Stimulated activated naive CD8-positive, alpha-beta T cell treated with anti-CD3 and anti-CD28 coated beads, Interleukin-15, amount 100 ng/mL, for 72 hours (primary cell): ENCODE data around the gene UCHL5.

ENCODE experiments used
- ATAC-seq: fragments of 150-1000 bp; cut with Tn5 transposase; 2 replicates; pipeline ENCODE4 v1.10.0; 2021; ENCODE audit warnings: mild to moderate bottlenecking, moderate library complexity
- DNase-seq, 2 donors: peaks; one replicate each; pipeline ENCODE4 v3.0.0; 2021 to 2022
- H3K27ac Mint-ChIP-seq, 2 donors: one replicate each; pipeline ENCODE4 v1.8.0; 2022; ENCODE audit warnings: mild to moderate bottlenecking in 2 of 2, mixed read lengths in 2 of 2, moderate library complexity in 2 of 2
- H3K27me3 Mint-ChIP-seq: one replicate; pipeline ENCODE4 v1.8.0; 2022; ENCODE audit warnings: mixed read lengths
- H3K4me1 Mint-ChIP-seq: one replicate; pipeline ENCODE4 v1.8.0; 2022; ENCODE audit warnings: mild to moderate bottlenecking, mixed read lengths
- H3K4me3 Mint-ChIP-seq, 2 donors: one replicate each; pipeline ENCODE4 v1.8.0; 2022; ENCODE audit warnings: mild to moderate bottlenecking in 2 of 2, mixed read lengths in 2 of 2, moderate library complexity in 1 of 2
- H3K9me3 Mint-ChIP-seq, 2 donors: one replicate each; pipeline ENCODE4 v1.8.0; 2022; ENCODE audit warnings: mixed read lengths in 2 of 2

Gene UCHL5

DNA sequence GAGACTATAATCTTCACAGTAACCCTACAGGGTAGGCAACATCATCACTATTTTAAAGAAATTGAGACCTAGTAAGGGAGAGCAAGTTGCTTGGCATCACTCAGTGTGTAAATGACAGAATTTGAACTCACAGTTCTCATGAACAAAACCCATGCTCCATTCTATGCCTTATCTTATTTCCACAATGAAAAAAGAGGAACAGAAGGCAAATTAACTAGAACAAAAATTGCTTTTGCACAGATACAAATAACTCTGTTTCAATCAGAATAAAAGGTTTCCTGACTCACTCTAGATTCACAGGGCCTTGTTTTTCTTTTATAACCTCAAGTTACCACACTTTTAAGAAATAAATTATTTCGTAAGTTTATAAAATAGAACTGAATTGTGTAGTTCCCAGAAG lies 90.1 kb downstream of the UCHL5 start:
- H3K4me1 Mint-ChIP-seq = no peaks in the 10 kb centered on the region
- ATAC-seq (no peak), DNase-seq (no peak)
- no peak overlapping the region for H3K27ac Mint-ChIP-seq
- H3K27me3 Mint-ChIP-seq = no peaks in the 10 kb centered on the region
- H3K4me3 Mint-ChIP-seq = no peak overlapping the region
- H3K9me3 Mint-ChIP-seq = peaks cover 0 to 3% of the 10 kb centered on the region in 2 donors

- peaks cover 0 to 4% of the 10 kb centered on the region in 2 donors for H3K9me3 Mint-ChIP-seq
- no peak for DNase-seq
- H3K27ac Mint-ChIP-seq = no peak overlapping the region
- H3K4me1 Mint-ChIP-seq = no peaks in the 10 kb centered on the region
- H3K4me3 Mint-ChIP-seq = no peak overlapping the region
- ATAC-seq = no peak
- no peaks in the 10 kb centered on the region for H3K27me3 Mint-ChIP-seq
These were observed 90.8 kb downstream of the UCHL5 start for GRCh38 chr1:192968323-192968722.

DNA sequence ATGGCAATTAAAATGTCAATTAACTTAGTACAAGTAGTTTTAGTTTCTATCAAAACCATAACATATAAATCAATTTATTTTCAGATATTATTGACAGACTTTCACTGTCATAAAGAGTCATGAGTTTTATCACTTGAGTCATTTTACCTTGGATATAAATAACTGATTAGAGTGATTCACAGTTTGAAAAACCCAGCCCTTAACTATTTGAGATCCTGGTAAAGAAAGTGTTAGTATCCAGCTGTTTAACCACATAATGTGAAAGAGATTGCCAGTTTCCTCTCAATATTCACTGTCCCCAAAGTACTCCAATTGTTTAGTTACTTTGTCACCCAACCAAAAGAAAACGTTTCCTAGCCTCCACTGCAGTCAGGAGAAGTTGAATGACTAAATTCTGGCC lies 91.3 kb downstream of the UCHL5 start:
- Mint-ChIP-seq H3K4me1 (no peaks in the 10 kb centered on the region), H3K27ac (no peak overlapping the region), H3K9me3 (peaks cover 0 to 4% of the 10 kb centered on the region in 2 donors), H3K4me3 (no peak overlapping the region), H3K27me3 (no peaks in the 10 kb centered on the region)
- ATAC-seq (no peak), DNase-seq (no peak)

- Mint-ChIP-seq H3K4me3 (no peak overlapping the region), H3K9me3 (peaks cover 0 to 4% of the 10 kb centered on the region in 2 donors), H3K27ac (no peak overlapping the region), H3K4me1 (no peaks in the 10 kb centered on the region), H3K27me3 (no peaks in the 10 kb centered on the region)
- ATAC-seq (no peak), DNase-seq (no peak)
These were observed 91.8 kb downstream of the UCHL5 start for GRCh38 chr1:192967211-192967877.

GRCh38 chr1:192966073-192966472 lies 93.1 kb downstream of the UCHL5 start:
- ATAC-seq = no peak
- DNase-seq = no peak
- no peaks in the 10 kb centered on the region for H3K4me1 Mint-ChIP-seq
- peaks cover 0 to 4% of the 10 kb centered on the region in 2 donors for H3K9me3 Mint-ChIP-seq
- H3K27ac Mint-ChIP-seq = no peak overlapping the region
- H3K27me3 Mint-ChIP-seq = no peaks in the 10 kb centered on the region
- no peak overlapping the region for H3K4me3 Mint-ChIP-seq

GRCh38 chr1:192962901-192963300 lies 96.3 kb downstream of the UCHL5 start:
- Mint-ChIP-seq H3K27me3 (no peaks in the 10 kb centered on the region), H3K4me3 (no peak overlapping the region), H3K27ac (no peak overlapping the region), H3K9me3 (peaks cover 0 to 4% of the 10 kb centered on the region in 2 donors), H3K4me1 (peaks cover 6% of the 10 kb centered on the region)
- no peak for ATAC-seq
- no peak for DNase-seq
